DOHH2 (cell line): ENCODE data around the gene CPEB3.

Experiments
- EZH2phosphoT487 ChIP-seq: fragments of 200-600 bp; sonication (generic); IDR thresholded peaks from 2 replicates; pipeline ENCODE4 v1.6.1; 2017; ENCODE audit warnings: borderline replicate concordance, mild to moderate bottlenecking, antibody characterized with exemption, low read length, moderate library complexity, mixed read lengths
- TF ChIP-seq, protein P1 (sequence below): fragments of 200-600 bp; sonication (generic); IDR thresholded peaks from one replicate; pipeline ENCODE4 v1.5.1; 2014; ENCODE audit warnings: antibody characterized with exemption, mild to moderate bottlenecking, low read depth, low read length; ENCODE audit not compliant: poor library complexity, severe bottlenecking

DNA sequence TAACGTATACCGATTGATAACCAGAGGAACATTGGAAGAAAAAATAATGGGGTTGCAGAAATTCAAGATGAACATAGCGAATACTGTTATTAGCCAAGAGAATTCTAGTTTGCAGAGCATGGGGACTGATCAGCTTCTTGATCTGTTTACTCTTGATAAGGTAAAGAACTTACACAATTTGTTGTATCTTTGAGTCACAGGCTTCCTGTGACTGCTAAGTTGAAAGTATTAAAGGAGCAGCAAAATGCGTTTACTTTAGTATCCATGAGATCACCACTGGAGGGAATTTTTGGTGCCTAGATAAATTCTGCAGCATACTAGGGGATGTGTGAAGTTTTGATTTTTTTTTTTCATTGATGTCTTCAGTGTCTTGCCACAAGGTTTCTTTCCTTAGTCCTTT lies 263.7 kb downstream of the CPEB3 start:
- TF ChIP-seq, protein P1, sequence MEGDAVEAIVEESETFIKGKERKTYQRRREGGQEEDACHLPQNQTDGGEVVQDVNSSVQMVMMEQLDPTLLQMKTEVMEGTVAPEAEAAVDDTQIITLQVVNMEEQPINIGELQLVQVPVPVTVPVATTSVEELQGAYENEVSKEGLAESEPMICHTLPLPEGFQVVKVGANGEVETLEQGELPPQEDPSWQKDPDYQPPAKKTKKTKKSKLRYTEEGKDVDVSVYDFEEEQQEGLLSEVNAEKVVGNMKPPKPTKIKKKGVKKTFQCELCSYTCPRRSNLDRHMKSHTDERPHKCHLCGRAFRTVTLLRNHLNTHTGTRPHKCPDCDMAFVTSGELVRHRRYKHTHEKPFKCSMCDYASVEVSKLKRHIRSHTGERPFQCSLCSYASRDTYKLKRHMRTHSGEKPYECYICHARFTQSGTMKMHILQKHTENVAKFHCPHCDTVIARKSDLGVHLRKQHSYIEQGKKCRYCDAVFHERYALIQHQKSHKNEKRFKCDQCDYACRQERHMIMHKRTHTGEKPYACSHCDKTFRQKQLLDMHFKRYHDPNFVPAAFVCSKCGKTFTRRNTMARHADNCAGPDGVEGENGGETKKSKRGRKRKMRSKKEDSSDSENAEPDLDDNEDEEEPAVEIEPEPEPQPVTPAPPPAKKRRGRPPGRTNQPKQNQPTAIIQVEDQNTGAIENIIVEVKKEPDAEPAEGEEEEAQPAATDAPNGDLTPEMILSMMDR: no peak
- TF ChIP-seq EZH2phosphoT487: no peak
